Neuron (in vitro differentiated cells): ENCODE data around the gene SZT2.

ENCODE experiments used
- H2AFZ ChIP-seq: one replicate; pipeline ENCODE4 v1.6.1; 2013; ENCODE audit warnings: low read depth, mild to moderate bottlenecking, inconsistent platforms, low read length, moderate library complexity
- H3K27me3 ChIP-seq: one replicate; pipeline ENCODE4 v1.6.1; 2013; ENCODE audit warnings: low read length; ENCODE audit not compliant: insufficient read depth
- H3K36me3 ChIP-seq: one replicate; pipeline ENCODE4 v1.6.1; 2013; ENCODE audit warnings: low read length; ENCODE audit not compliant: insufficient read depth
- H3K4me1 ChIP-seq: one replicate; pipeline ENCODE4 v1.6.1; 2013; ENCODE audit warnings: low read length; ENCODE audit not compliant: insufficient read depth
- H3K4me3 ChIP-seq: 2 replicates; pipeline ENCODE4 v1.5.1; 2013; ENCODE audit warnings: mild to moderate bottlenecking, low read length, moderate library complexity
- H3K9me3 ChIP-seq: one replicate; pipeline ENCODE4 v1.6.1; 2013; ENCODE audit warnings: low read length

SZT2 gene

DNA sequence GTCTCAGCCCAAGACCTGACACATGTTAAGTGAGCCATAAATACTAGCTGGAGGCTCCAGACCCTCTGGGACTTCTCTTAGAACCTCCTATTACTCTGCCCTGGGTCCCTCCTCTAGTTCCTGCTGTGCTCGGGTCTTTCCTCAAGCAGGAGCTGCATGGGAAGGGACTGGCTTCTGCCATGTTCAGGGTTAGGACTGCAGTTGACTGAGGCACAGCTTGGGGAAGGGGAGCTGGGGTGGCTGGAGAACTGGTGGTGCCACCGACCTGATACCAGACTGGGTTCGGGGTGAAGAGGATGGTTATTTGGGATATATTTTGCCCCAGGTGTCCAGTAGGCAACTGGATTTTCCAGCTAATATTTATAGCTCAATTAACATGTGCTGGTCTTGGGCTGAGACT is 48.3 kb downstream of the SZT2 start:
- Histone ChIP-seq H2AFZ (no peak overlapping the region), H3K36me3 (peaks cover 56% of the 10 kb centered on the region), H3K4me3 (no peak overlapping the region), H3K4me1 (peaks cover 25% of the 10 kb centered on the region), H3K9me3 (no peaks in the 10 kb centered on the region), H3K27me3 (no peaks in the 10 kb centered on the region)

DNA sequence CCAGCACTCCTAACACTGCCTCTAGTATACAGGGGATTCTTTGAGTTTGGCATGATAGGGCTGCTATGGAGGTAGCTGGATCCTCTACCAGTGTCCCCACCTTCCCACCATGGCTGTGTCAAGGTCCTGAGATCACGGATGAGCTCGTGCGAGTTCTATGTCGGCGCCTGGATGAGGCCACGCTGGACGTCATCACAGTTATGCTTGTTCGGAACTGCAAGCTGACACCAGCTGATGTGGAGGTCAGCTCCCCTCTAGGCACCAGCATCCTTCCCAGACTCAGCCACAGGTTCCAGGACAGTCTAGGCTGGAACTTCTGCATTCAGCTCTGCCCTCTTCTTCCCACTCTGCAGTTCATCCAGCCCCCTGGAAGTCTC is 48.9 kb downstream of the SZT2 start:
- Histone ChIP-seq H3K27me3 (no peaks in the 10 kb centered on the region), H3K4me1 (peaks cover 25% of the 10 kb centered on the region), H2AFZ (no peak overlapping the region), H3K9me3 (no peaks in the 10 kb centered on the region), H3K36me3 (peaks cover 57% of the 10 kb centered on the region), H3K4me3 (no peak overlapping the region)

DNA sequence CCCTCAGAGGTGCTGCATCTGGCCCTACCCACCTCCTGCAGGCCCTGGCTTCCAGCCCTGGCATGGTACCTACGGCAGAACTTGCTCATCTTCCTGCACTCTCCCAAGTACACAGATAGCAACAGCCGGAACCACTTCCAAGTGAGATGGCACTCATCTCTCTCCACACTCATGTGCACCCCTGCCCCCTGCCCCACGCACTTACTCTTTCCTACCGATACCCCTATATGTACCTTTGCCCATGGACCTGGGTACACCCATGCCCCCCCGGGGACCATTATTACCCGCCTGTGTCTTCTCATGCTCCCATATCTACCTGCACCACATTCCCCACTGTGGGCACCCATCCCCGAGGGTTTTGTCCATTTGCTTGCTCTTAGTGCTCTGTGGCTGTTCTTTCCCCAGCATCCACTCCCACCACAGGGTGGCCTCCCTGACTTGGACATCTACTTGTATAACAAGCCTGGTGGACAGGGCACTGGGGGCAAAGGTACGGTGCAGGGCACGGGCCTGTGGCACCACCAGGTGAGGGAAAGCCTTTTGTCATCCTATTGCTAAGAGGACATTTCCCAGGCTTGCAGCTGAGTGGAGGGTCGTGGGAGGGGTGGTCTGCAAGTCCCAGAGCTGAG is 49.4 kb downstream of the SZT2 start:
- no peak overlapping the region for H2AFZ ChIP-seq
- H3K9me3 ChIP-seq: no peaks in the 10 kb centered on the region
- H3K4me3 ChIP-seq: no peak overlapping the region
- H3K4me1 ChIP-seq: peaks cover 25% of the 10 kb centered on the region
- H3K27me3 ChIP-seq: no peaks in the 10 kb centered on the region
- H3K36me3 ChIP-seq: peaks cover 57% of the 10 kb centered on the region

DNA sequence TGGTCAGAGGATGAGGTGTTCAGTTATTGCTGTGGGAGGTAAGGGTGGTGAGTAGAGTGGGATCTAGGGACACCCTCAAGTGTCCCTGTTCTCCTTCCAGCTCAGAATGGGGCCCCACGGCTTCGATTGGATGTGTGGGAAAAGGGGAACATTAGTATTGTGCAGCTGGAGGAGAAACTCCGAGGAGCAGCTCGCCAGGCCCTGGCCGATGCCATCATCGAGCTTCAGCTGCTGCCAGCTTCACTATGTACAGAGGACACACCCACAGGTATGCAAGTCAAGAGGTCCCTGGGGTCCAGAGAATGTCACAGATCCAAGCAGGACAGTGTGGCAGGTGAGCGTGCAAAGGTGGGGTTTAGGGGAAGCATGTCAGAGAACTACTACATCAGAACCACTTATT is 50.1 kb downstream of the SZT2 start:
- Histone ChIP-seq H3K36me3 (peaks cover 60% of the 10 kb centered on the region), H3K4me1 (peaks cover 25% of the 10 kb centered on the region), H3K4me3 (no peak overlapping the region), H3K9me3 (no peaks in the 10 kb centered on the region), H2AFZ (no peak overlapping the region), H3K27me3 (no peaks in the 10 kb centered on the region)

DNA sequence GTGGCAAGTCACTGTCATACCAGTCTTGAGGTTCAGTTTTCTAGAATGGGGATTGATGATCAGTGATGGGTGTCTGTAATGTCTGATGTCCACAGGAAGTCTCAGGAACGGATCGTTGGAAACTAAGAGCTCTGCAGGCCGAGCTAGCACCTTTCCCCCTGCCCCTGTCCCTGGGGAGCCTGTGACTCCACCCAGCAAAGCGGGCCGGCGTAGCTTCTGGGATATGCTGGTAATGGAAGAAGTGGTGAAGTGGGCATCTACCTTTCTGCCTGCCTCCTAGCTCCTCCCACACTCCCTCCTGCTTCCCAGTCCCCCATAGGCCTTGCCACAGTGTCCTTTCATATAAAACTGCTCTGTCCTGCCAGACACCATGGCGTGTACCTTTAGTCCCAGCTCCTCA is 50.7 kb downstream of the SZT2 start:
- Histone ChIP-seq H3K36me3 (peaks cover 58% of the 10 kb centered on the region), H2AFZ (no peak overlapping the region), H3K4me1 (peaks cover 20% of the 10 kb centered on the region), H3K4me3 (no peak overlapping the region), H3K9me3 (no peaks in the 10 kb centered on the region), H3K27me3 (no peaks in the 10 kb centered on the region)

DNA sequence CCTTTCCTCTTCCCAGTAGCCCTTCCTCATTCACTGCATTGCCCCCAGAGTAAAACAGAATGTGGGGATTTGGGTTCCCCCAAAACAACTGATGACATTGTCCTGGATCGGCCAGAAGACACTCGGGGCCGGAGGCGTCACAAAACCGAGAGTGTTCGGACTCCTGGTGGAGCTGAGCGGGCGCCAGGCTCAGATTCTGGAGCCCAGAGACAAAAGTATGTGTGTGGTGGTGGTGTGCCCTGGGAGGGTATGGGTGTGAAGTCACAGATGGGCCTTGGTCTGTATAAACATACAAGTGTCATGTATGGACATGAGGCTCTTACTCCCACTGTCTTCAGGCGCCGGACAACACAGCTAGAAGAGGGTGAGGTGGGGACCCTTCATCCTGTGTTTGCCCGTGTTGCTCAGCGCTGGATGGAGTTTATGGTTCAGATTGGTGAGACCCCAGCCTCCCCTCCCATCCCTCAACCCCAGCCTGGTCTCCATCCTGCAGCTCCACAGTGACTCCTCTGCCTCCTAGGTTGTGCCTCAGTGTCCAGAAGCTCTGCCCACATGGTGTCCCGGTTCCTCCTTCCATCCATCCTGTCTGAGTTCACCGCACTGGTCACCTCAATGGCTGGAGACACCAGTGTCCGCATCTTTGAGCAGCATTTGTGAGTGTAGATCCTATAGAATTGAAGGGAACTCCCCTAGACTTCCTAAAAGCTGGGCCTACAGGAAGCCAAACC is 51.6 kb downstream of the SZT2 start:
- no peaks in the 10 kb centered on the region for H3K27me3 ChIP-seq
- H3K4me3 ChIP-seq: no peak overlapping the region
- no peak overlapping the region for H2AFZ ChIP-seq
- H3K9me3 ChIP-seq: no peaks in the 10 kb centered on the region
- H3K36me3 ChIP-seq: peaks cover 67% of the 10 kb centered on the region
- peaks cover 10% of the 10 kb centered on the region for H3K4me1 ChIP-seq

DNA sequence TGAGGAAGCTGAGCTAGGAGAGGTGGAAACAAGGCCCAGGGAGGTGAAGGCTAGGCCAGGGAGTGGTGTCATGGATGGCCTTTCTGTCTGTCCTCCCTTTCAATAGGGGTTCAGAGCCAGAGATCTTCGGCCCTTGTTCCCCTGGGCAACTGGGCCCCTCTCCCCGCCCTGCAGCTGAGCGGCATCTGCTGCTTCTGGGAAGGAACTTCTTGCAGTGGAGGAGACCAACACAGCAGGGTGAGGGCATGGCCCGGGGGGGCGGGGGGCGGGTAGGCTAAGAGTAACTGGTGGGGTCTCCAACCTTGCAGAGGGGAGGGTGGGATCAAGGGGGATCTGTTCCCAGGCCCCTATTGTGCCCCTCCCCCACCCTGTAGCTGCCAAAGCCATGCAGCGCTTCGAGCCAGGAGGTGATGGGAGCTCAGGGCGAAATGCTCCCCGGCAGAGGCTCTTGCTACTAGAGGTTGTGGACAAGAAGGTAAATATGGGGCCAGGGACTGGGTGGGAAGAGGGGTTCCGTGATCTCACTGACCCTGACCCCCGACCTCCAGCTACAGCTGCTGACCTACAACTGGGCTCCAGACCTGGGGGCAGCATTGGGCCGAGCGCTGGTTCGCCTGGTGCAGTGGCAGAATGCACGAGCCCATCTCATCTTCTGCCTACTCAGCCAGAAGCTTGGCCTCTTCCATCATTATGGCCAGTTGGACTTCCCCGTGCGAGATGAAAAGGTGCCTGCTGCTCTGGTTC is 52.4 kb downstream of the SZT2 start:
- Histone ChIP-seq H3K4me3 (no peak overlapping the region), H3K4me1 (peaks cover 4% of the 10 kb centered on the region), H3K27me3 (no peaks in the 10 kb centered on the region), H3K36me3 (peaks cover 75% of the 10 kb centered on the region), H3K9me3 (no peaks in the 10 kb centered on the region), H2AFZ (no peak overlapping the region)

DNA sequence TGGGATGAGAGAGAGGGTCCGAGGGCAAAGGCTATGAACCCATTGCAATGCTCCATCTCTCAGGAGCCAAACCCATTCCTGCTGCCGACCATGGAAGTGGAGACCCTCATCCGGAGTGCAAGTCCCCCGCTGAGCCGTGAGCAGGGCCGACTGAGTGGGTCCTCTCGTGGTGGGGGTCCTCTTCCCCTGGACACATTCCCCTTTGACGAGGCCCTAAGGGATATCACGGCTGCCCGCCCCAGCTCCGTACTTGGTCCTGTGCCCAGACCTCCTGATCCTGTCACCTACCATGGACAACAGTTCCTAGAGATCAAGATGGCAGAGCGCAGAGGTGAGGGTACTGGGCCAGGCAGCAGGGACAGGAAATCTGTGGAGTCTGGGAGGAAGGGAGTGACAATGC is 53.1 kb downstream of the SZT2 start:
- H3K9me3 ChIP-seq: no peaks in the 10 kb centered on the region
- no peaks in the 10 kb centered on the region for H3K27me3 ChIP-seq
- H2AFZ ChIP-seq: no peak overlapping the region
- no peak overlapping the region for H3K4me3 ChIP-seq
- peaks cover 82% of the 10 kb centered on the region for H3K36me3 ChIP-seq
- no peaks in the 10 kb centered on the region for H3K4me1 ChIP-seq

DNA sequence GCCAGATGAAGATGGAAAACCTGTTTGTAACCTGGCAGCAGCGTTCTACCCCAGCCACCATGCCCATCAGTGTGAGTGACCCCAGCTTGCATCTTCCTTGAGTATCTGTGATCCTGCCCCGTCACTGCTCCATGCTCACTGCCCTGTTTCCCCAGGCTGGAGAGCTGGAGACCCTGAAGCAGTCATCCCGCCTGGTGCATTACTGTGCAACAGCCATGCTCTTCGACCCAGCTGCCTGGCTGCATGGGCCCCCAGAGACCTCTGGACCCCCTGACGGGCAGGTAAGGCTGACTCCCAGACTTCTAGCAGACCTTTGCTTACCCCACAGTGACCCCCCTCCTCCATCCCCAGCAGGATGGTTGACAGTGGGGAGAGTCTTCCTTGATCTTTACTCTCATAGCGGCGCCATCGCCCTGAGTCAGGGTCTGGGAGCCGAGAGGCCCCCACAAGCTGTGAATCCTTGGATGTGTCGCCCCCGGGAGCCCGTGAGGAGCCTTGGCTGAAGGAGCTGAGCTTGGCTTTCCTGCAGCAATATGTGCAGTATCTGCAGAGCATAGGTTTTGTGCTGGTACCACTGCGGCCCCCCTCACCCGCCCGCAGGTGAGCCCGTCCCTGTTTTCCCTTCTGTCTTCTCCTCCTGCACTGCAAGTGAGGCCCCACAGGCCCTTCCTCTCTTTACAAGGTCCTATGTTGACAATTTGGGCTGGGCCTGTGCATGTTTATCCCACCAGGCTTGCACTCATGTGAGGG is 53.7 kb downstream of the SZT2 start:
- Histone ChIP-seq H3K4me1 (no peaks in the 10 kb centered on the region), H2AFZ (no peak overlapping the region), H3K9me3 (no peaks in the 10 kb centered on the region), H3K27me3 (no peaks in the 10 kb centered on the region), H3K36me3 (peaks cover 83% of the 10 kb centered on the region), H3K4me3 (no peak overlapping the region)

DNA sequence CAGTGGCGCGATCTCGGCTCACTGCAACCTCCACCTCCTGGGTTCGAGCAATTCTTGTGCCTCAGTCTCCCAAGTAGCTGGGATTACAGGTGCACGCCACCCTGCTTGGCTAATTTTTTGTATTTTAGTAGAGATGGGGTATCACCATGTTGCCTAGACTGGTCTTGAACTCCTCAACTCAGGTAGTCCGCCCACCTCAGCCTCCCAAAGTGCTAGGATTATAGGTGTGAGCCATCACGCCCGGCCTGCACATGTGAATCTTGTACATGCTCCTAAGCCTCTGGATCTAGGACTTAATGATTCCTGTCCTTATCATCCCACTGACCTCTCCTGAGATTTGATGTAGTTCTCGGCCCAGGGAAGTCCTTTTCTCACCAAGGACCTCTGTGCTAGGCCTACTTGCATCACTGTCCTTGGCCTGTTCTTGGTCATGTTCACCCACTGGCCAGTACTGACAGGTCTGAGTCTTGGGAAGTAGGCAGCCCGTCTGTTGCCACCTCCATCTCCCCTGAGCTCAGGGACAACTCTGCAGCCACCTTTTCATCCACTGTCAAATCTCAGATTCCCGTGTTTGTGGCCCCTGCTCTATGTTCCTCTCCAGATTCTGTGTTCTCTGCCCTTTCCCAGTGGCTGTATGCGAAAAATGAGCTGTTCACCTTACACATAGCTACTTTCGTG is 54.6 kb downstream of the SZT2 start:
- peaks cover 83% of the 10 kb centered on the region for H3K36me3 ChIP-seq
- no peaks in the 10 kb centered on the region for H3K9me3 ChIP-seq
- H3K4me3 ChIP-seq: no peak overlapping the region
- no peaks in the 10 kb centered on the region for H3K27me3 ChIP-seq
- no peak overlapping the region for H2AFZ ChIP-seq
- no peaks in the 10 kb centered on the region for H3K4me1 ChIP-seq

DNA sequence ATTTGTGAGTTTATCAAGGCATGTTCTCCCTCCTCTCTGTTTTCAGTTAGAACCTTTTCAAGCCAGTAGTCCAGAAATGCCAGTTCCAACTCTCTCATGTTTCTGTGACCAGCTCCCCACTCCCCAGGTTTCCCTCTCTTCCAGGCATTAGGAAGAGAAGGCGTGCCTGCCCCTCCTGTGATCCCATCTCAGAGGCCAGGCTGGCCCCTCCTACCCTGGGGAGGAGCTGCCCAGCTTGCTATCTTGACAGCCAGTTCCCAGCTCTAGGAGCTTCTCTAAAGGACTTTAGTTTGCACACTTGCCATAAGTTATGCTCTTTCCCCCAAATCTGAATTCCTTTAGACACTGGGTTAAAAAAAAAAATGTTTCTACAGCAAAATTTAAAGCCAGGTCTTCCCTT is 55.1 kb downstream of the SZT2 start:
- Histone ChIP-seq H3K36me3 (peaks cover 83% of the 10 kb centered on the region), H3K9me3 (no peaks in the 10 kb centered on the region), H3K4me1 (no peaks in the 10 kb centered on the region), H3K27me3 (no peaks in the 10 kb centered on the region), H3K4me3 (no peak overlapping the region), H2AFZ (no peak overlapping the region)

DNA sequence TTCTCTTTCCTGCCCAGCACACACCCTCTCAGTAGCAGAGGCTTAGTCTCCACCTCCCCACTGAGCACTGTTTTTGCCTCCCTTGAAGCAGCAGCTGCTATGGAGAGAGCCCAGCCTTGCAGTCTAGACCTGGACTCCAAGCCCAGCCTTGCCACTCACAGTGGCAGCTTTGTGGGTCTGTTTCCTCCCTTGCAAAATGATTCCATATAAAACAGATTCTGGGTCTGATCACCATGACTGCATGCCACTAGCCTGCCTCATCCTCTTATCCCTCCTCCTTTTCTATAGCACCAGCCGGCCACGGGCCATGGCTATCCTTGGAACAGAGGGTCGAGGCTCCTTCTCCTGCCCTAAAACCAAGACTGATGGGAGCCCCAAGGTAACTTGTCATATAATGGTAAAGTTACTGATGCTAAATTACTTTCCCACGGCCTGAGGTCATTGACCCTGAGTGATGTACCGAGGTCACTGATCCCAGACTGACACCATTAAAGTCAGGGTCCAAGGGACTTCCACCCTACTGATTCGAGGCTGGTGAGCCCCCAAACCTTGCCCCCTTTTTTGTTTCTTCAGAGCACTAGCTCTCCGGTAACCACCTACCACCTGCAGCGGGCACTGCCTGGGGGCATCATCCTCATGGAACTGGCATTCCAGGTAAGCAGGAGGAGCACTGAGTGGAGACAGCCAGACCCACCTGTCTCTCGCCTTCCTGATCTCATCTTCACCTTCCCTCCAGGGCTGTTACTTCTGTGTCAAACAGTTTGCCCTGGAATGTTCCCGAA is 56.1 kb downstream of the SZT2 start:
- H3K9me3 ChIP-seq: no peaks in the 10 kb centered on the region
- peaks cover 86% of the 10 kb centered on the region for H3K36me3 ChIP-seq
- no peaks in the 10 kb centered on the region for H3K27me3 ChIP-seq
- no peak overlapping the region for H3K4me3 ChIP-seq
- H2AFZ ChIP-seq: no peak overlapping the region
- H3K4me1 ChIP-seq: no peaks in the 10 kb centered on the region
